Amygdala (tissue), 56 donors: ENCODE results near the gene FKBP6.
"Not testable (repeated sequence)": the region's sequence is repeated elsewhere in the genome, so short reads cannot be mapped to it uniquely, and the experiment has no call there.

ENCODE experiments used
- DNase-seq, 56 donors: peaks; one replicate each; lab custom pipeline; 2025; lab: John Stamatoyannopoulos, UW

Gene FKBP6

DNA sequence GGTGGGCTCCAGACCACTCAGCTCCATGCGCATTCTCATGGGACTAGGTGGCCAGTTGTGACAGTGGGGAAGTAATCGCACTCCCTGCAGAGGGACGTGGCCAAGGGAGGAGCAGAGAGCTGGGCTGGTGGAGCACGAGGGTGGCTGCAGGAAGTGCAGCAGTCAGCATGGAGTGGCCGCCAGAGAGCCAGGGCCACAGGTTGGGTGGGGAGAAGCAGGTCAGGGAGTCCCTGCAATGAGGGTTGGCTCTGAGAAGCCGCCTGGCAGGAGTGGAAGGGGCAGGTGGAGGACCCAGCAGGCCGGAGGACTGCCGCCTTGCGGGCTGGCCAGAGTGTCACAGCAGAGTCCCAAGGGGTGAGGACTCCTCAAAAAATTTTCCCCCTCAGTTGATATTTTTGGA is 26.2 kb downstream of the FKBP6 start:
- no peak for DNase-seq

DNA sequence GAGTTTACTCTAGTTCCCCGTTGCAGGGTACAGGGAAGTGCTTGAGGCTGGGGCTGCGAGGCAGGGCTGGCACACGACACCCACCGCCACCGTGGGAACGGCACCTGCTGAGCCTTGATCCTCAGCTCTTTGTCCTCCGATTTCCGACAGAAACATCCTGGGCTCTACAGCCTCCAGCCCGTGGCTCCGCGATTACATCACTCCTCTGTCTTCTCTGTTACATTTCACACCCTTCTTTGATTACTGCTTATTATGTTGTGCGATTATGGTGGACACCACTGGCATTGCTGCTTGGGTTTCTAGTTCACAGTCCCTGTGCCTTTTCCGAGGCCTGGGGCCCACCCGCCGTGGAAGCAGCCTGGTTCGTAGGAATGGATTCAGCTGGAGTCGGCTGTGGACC is 26.9 kb downstream of the FKBP6 start:
- no peak for DNase-seq

DNA sequence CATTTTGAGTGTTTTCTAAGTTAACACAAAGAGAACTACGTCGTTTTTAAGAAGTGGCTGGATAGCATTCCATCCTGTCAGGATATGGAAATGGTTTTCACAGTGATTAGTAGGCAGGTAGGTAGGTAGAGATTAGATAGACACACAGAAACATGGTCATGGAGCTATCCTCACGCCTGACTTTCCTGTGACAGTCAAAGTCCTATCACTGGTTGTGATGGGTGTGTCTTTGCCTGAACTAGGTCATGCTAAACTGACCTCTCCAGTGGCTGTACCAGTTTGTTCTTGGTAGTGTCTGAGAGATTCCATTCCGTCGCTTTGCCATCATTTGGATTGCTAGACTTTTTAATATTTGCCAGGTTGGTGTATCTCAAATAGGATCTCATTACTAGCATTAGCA is 28.2 kb downstream of the FKBP6 start:
- no peak for DNase-seq

DNA sequence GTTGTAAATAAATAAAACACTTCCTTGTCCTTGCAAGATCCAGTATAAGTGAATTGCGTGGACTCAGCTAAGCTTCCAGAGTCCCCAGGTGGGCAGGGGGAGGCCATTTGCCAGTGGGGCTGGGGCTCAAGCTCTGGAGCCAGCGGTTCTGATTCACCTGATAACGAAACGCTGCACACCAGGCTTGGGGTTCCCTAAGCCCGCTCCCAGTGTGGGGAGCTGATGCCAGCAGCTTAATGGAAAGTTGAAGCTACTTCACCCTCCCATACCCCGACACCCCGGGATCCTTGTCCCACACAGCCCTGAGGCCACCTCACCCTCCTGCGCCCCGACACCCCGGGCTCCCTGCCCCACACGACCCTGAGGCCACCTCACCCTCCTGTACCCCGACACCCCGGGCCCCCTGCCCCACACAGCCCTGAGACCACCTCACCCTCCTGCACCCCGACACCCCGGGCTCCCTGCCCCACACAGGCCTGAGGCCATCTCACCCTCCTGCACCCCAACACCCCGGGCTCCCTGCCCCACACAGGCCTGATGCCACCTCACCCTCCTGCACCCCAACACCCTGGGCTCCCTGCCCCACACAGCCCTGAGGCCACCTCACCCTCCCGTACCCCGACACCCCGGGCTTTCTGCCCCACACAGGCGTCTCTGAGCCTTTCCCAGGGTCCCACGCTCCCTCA is 30.8 kb downstream of the FKBP6 start:
- DNase-seq: peak in 1 of 56 donors; percentile 40

DNA sequence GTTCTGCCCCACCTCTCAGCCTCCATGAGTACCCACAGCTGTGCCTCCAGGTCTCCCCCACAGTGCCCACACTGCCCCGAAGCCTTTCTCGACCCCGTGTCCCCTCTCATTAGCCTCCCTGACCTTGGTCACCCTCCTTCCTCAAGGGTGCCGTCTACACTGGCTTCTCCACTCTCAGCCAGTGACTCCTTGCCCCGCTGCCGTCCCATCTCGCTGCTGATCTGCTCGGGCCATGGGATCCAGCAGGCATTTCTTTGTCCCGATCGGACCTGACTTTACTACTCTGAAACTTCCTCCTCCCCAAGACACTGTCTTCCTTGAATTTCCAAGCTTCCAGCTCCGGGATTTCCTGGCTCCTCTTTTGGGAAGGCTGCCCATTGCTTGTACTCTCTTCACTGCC is 31.3 kb downstream of the FKBP6 start:
- DNase-seq: no peak

DNA sequence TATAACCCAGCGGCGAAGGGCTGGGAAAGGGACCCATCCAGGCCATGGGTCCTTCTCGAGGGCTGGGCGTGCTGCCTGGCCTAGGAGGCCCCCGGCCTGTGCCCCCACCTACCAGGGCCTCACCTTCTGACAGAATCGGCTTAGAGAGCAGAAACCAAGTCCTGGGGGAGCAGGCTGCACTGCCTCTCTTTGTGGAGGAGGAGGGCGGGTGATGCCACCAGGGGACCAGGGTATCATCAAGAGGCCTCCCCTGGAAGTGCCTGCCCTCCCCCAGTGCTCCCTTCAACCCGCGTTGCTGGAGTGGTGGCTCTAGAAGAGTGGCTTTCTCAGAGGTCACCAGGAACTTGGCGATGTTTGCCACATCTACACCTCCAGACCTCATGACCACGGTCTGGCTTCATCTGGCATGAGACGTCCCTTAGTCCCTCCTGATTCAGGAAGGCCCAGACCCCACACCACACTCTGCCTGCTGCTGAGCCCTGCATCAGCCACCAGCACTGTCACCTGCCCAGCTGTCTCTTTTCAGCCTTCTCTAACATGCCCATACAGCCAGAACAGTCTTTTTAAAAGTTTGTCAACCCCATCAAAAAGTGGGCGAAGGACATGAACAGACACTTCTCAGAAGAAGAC is 31.9 kb downstream of the FKBP6 start:
- no peak for DNase-seq

DNA sequence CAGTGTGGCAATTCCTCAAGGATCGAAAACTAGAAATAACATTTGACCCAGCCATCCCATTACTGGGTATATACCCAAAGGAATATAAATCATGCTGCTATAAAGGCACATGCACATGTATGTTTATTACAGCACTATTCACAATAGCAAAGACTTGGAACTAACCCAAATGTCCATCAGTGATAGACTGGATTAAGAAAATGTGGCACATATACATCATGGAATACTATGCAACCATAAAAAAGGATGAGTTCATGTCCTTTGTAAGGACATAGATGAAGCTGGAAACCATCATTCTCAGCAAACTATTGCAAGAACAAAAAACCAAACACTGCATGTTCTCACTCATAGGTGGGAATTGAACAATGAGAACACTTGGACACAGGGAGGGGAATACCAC is 32.6 kb downstream of the FKBP6 start:
- not testable (repeated sequence) for DNase-seq

DNA sequence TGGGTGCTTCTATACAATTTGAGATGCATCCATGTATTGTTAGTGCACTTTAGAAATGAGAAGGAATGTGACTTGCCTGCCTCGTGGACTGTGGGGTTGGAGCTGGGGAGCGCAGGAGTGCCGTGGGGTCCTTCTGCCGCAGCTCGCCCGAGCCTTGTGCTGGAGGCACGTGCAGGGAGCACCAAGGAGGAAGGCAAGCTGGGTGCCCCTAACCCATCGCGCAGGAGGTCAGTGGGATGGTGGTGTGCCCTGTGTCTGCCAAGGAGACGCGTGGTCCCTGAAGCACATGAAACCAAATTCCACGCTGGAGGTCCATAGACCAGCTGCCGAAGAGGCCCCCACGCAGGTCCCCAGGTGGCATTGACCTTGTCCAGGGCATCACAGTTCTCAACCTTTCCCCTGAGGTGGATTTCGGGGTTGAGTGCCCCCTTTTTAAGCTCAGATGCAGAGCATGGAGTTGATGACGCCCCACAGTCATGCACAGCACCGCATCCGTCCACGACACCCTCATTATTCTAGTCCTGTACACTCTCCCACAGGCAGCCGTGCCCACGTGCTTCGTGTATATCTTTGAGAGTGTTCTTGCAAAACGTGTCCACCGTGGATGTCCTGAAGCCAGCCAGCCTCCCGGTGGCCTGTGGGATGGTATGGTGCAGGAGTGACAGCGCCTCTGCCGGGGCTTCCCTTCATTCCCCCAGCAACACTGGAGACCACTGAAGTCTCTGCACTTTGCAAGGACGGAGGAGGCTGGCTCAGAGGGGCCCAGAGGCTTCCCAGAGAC is 35.5 kb downstream of the FKBP6 start:
- no peak for DNase-seq

DNA sequence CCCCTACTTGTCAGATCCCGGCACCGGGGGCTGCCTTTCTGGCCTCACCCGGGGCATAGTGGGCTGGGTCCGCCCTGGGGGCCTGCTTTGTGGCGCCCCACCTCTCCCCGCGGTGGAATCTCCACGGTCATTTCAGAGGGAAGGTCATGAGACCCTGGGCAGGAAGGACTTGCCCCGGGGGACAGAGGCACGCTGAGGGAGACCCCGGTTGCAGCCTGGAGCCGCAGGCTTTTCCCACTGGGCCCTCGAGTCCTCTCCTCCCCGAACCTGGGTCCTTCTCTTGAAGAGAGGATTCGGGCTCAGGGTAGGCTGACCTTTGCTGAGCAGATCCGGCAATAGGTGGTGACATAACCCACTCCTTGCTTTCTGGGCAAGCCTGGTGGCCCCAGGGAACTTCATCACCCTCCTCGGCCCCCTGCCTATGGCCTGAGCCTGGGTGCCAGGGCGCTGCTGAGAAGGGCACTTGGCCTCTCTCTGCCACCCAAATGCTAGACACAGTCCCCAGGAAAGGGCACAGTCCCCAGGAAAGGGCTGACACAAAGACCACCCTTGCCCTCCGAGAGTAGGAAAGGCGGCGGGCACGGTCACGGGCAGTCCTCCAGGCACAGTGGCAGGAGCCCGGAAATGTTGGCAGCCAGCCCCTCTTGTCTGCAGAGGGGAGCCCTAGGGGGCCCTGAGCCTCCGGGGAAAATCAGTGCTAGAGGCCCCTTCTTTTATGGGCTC is 36.2 kb downstream of the FKBP6 start:
- peak in 14 of 56 donors; percentile 4 to 33 (median 14) for DNase-seq

DNA sequence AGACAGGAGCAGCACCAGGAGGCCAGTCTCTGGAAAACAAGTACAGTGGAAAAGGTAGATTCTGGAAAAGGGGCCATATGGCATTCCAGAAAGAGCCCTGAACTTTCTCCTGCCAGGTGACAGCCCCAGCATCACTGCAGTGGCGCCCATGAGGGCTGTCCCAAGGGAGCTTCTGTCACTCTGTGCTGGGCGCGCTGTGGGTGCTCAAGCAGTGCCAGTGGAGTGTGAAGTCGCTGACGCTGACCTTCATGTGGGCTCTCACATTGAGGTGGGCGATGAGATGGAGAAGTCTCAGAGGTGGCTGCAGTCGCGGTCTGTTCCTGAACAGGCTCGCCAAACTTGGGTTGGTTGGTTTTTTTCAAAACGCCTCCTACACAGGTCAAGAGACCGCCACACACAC is 38.2 kb downstream of the FKBP6 start:
- DNase-seq: no peak

DNA sequence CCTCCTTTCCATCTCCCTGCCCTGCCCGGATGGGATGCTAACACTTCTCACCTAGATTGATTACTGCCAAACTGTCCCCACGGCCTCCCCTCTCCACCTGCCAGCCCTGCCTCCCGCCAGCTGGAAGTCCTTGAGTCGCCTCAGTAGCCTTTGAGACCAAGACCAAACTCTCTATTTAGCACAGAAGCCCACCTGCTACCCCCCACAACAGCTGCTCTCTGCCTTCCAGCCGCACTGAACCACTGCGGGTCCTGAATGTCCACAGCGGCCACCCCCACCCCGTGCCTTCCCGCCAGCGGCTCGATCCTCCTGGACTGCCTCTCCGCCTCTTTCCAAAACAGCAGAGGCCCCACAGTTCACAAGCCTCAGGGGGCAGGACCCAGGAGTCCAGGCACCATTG is 39.0 kb downstream of the FKBP6 start:
- DNase-seq: no peak

DNA sequence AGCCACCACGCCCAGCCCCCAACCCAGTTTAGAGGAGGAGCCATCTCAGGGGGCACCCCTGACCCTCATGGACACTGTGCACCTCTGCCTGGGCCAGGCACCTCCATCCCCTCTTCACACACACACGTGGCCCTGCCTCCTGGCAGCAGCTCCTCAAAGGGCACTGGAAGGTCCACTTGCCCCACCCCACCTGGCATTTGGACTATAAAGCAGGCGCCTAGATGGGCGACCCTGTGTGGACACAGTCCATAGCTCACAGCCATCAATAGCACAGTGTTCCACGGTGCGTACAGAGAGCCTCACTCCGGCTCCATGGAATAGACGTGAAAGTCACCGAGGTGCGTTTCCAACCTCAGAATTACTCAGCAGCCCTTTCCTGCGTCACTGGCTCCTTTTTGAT is 41.0 kb downstream of the FKBP6 start:
- no peak for DNase-seq

DNA sequence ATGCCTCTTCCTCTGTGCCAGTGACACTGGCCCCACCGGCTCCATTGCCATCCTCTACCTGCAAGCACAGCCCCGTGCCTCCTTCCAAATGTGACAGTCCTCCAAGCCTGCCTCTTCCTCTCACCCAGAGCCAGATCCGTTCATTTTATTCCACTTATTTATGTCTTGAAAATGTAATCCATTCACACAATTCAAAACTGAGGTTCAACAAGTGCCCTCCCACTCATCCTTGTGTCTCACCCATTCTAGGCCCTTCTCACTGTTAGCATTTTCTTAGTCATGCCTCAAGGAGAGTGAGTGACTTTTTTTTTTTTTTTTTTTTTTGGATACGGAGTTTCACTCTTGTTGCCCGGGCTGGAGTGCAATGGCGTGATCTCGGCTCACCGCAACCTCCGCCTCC is 41.7 kb downstream of the FKBP6 start:
- no peak for DNase-seq

DNA sequence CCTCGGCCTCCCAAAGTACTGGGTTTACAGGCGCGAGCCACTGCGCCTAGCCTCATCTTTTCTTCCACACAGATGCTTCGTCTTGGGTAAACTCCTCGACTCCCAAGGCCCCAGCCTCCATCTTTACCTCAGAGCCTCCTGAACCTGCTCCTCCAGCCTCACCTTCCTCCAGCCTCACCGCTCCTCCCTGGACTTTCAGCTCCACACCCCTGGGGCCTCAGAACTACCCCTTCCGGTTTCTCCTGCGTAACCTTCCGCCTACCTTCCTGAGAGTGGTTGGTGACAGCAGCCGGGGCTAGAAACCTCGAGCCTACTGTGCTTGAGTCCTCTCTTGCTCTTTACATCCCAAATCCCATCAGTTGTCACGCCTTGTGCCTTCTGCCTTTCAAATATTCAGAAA is 45.8 kb downstream of the FKBP6 start:
- no peak for DNase-seq

DNA sequence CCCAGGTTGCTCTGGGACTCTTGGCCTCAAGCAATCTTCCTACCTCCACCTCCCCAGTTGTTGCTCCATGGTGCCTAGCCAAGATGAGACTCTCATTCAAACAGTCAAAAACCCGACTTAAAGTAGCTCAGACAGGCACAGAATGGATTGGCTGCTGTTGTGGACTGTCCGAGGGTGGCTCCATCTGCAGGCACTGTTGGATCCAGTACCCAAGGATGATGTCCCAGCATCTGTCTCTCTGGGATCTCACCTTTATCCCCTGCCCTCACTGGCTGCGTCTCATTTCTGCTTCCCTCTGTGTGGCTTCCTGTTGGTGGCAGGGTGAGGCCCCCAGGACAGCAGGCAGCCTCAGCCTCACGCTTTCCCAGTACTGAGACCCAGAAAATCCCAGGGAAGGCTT is 48.3 kb downstream of the FKBP6 start:
- not testable (repeated sequence) for DNase-seq

DNA sequence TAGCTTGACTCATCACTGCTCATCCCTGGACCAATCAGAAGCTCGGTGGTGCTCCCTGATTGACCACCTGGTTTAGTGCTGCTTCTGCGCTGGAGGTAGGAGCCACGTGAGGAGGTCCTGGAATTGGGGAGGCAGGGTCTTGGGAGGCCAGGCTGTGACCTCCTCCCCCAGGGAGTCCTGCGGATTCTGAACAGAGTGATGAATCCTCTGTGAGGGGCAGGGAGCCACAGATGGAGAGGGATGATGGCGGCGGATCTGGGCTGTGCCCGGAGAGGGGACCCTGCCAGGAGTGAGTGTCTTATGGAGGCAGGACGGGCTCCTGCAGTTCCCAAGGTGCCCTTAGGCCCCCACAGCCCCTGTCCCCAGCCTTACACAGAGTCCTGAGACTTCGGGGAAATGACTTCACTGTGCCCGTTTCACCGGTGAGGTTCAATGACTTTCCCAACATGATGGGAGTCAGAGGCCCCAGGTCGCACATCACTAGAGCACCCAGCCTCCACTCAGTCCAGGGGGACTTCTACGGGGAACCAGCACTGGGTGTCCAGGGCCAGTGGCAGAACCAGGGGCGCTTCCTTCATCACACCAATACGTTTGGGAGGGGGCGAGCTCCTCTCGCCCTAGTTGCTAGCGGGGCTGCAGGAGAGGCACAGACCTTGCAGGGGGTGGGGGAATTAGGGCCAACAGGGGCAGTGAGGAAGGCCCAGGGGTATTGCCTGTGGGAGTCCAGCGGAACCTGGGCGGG is 48.9 kb downstream of the FKBP6 start:
- DNase-seq: no peak

DNA sequence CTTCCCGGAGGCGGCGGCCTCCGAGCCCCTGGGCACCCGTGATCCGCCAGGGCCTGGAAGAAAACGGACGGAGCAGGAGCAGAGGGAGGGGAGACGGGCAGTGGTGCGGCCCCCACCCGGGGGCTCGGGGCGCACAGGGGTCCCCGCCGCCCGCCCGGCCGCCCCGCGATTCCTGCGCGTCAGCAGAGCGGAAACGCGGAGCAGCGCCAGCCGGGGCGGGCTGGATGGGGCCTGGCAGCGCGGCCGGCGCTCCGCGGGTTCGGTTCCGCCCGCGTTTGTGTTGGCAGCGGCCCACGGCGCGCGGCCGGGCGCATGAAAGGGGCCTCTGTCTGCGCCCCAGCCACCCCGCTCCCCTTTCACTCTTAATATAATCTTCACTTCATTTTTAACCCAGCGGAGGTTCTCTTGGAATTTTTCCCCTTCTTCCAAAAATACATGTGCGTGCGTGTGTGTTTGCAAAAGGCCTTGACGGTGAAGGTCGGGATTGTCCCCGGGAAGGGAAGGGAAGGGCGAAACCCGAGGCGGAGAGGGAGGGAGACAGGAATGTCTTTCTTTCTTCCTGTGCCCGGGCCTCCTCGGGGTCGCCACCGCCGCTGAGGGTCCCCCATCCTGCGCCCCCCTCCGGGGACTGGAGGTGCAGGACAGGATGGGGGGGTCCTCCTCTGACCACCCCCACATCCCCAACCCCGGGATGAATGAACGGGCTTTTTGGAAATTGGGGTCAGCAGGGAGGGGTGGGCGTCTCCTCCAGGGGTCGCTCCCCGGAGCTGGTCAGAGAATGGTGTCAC is 49.6 kb downstream of the FKBP6 start:
- DNase-seq: peak in 1 of 56 donors; percentile 11

DNA sequence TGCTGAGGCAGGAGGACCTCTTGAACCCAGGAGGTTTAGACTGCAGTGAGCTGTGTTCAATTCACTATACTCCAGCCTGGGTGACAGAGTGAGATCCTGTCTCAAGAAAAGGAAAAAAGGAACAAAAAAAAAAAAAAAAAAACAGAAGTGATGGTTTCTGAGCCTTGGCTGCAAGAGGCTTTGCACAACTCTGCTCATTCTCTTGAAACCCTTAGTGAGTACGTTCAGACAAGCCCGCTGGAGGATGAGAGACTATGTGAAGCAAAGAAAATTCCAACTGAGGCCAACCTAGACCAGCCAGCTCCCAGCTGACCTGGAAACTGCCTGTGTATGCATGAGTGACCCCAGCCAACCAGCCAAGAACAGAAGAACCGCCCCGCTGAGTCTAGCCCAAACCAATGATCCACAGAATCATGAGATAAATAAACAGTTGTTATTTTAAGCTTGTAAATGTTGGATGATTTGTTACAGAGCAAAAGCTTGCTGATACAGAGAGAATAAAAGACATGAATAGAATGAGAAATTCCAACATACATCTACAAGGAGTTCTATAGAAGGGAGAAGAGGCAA is 55.1 kb downstream of the FKBP6 start:
- DNase-seq: no peak

DNA sequence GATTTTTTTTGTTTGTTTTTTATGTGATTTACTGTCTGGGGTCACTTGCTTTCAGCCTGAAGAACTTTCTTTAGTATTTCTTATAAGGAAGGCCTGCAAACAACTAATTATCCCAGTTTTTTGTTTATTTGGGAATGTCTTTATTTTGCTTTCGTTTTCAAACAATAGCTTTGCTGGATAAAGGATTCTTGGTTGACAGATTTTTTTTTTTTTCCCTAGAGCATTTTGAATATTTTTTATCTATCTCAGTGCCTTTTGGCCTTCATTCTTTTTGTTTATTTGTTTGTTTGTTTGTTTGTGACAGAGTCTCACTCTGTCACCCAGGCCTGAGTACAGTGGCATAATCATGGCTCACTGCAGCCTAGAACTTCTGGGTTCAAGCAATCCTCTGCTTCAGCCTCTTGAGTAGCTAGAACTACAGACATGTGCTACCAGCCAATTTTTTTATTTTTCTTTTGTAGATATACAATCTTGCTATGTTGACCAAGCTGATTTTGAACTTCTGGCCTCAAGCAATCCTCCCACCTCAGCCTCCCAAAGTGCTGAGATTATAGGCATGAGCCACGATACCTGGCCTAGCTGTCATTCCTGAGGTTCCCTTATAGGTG is 59.4 kb downstream of the FKBP6 start:
- no peak for DNase-seq
